Measurements from ENCODE around the gene LRRTM4.

- TF ChIP-seq, protein P1, sequence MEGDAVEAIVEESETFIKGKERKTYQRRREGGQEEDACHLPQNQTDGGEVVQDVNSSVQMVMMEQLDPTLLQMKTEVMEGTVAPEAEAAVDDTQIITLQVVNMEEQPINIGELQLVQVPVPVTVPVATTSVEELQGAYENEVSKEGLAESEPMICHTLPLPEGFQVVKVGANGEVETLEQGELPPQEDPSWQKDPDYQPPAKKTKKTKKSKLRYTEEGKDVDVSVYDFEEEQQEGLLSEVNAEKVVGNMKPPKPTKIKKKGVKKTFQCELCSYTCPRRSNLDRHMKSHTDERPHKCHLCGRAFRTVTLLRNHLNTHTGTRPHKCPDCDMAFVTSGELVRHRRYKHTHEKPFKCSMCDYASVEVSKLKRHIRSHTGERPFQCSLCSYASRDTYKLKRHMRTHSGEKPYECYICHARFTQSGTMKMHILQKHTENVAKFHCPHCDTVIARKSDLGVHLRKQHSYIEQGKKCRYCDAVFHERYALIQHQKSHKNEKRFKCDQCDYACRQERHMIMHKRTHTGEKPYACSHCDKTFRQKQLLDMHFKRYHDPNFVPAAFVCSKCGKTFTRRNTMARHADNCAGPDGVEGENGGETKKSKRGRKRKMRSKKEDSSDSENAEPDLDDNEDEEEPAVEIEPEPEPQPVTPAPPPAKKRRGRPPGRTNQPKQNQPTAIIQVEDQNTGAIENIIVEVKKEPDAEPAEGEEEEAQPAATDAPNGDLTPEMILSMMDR (IDR thresholded peaks at IDR 0.05), result no peak
- TF ChIP-seq POLR2A (IDR thresholded peaks at IDR 0.05), result no peak
Measured at GRCh38 chr2:77190721-77191346, 331.3 kb downstream of the LRRTM4 start.

Measured in thyroid gland (tissue), 4 donors.